ENCODE data around the gene CEP250.

DNA sequence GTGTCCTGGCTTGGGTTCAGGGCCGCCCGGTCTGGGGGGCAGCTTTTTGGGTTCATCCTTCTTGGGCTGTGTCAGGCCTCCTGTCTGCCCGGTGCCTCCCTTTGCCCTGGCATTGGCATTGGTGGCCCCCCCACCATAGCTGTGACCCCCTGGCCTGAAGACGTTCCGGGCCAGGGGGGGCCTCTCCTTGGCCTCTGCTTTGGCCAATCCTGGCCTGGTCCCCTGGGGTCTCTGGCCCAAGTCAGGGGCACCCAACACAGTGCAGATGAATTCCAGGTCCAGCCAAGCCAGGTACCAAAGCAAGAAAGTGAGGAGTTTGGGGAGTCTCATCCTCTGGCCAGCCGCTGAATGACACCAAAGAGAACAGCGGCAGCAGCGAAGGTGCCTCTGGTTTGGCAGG, 17.8 kb upstream of the CEP250 start:
- TF ChIP-seq GATA2 (IDR thresholded peaks at IDR 0.05; ENCODE audit: low read depth, low read length), result no peak
- TF ChIP-seq GATA3 (IDR thresholded peaks at IDR 0.05; ENCODE audit: low read depth, low read length), result no peak
